Loucy (cell line): ENCODE measurements around the gene SEPTIN7.

ENCODE experiments used
- H2AFZ ChIP-seq: fragments of 200-600 bp; sonication (generic); 2 replicates; pipeline ENCODE4 v1.6.0; 2016; ENCODE audit warnings: antibody characterized with exemption, mild to moderate bottlenecking, low read length, moderate library complexity
- H3F3A ChIP-seq: fragments of 200-600 bp; 2 replicates; pipeline ENCODE4 v1.6.0; 2016; ENCODE audit warnings: antibody characterized with exemption, low read depth, mild to moderate bottlenecking
- H3K27me3 ChIP-seq: fragments of 200-600 bp; sonication (generic); 2 replicates; pipeline ENCODE4 v1.6.1; 2014; ENCODE audit warnings: low read length, mild to moderate bottlenecking; ENCODE audit not compliant: insufficient read depth, poor library complexity, severe bottlenecking
- H3K36me3 ChIP-seq: fragments of 200-600 bp; sonication (generic); 2 replicates; pipeline ENCODE4 v1.6.1; 2016; ENCODE audit warnings: low read length; ENCODE audit not compliant: insufficient read depth
- H3K4me1 ChIP-seq: fragments of 200-600 bp; sonication (generic); 2 replicates; pipeline ENCODE4 v1.5.1; 2014; ENCODE audit warnings: low read length, mild to moderate bottlenecking; ENCODE audit not compliant: insufficient read depth, poor library complexity, severe bottlenecking
- H3K4me2 ChIP-seq: fragments of 200-600 bp; sonication (generic); 2 replicates; pipeline ENCODE4 v1.6.0; 2014; ENCODE audit warnings: antibody characterized with exemption, low read length, low read depth, mild to moderate bottlenecking; ENCODE audit not compliant: poor library complexity, severe bottlenecking
- H3K4me3 ChIP-seq: fragments of 200-600 bp; sonication (generic); 2 replicates; pipeline ENCODE4 v1.5.1; 2014; ENCODE audit warnings: low read length, mild to moderate bottlenecking, mixed read lengths; ENCODE audit not compliant: poor library complexity, severe bottlenecking
- H3K79me2 ChIP-seq: fragments of 200-600 bp; sonication (generic); 2 replicates; pipeline ENCODE4 v1.6.1; 2014; ENCODE audit warnings: low read length; ENCODE audit not compliant: insufficient read depth
- H3K9ac ChIP-seq: fragments of 200-600 bp; sonication (generic); 2 replicates; pipeline ENCODE4 v1.6.0; 2014; ENCODE audit warnings: mild to moderate bottlenecking, low read depth, low read length, moderate library complexity; ENCODE audit not compliant: poor library complexity, severe bottlenecking
- H3K9me2 ChIP-seq: fragments of 200-600 bp; sonication (generic); replicated peaks from 2 replicates; pipeline ENCODE4 v1.6.1; 2016; ENCODE audit warnings: low read depth, low read length, mixed read lengths
- H3K9me3 ChIP-seq: fragments of 200-600 bp; sonication (generic); 2 replicates; pipeline ENCODE4 v1.6.1; 2014; ENCODE audit warnings: mild to moderate bottlenecking, antibody characterized with exemption, low read length, low read depth; ENCODE audit not compliant: insufficient read depth
- H4K20me1 ChIP-seq: fragments of 200-600 bp; sonication (generic); 2 replicates; pipeline ENCODE4 v1.6.0; 2014; ENCODE audit warnings: antibody characterized with exemption, low read length, mild to moderate bottlenecking; ENCODE audit not compliant: insufficient read depth, poor library complexity, severe bottlenecking
- CTCF ChIP-seq: fragments of 200-600 bp; sonication (generic); conservative IDR thresholded peaks from 2 replicates; pipeline ENCODE4 v1.5.1; 2014; ENCODE audit warnings: mild to moderate bottlenecking, antibody characterized with exemption, low read length
- EZH2phosphoT487 ChIP-seq: fragments of 200-600 bp; IDR thresholded peaks from 2 replicates; pipeline ENCODE4 v1.6.1; 2018; ENCODE audit warnings: antibody characterized with exemption, mild to moderate bottlenecking, moderate library complexity, borderline replicate concordance

Gene SEPTIN7

GRCh38 chr7:35820858-35821257 lies 20.0 kb downstream of the SEPTIN7 start:
- Histone ChIP-seq H4K20me1 (peaks cover 100% of the 10 kb centered on the region), H3K27me3 (no peaks in the 10 kb centered on the region), H3K4me1 (peaks cover 41% of the 10 kb centered on the region), H3K9me3 (peaks cover 6% of the 10 kb centered on the region; the same call in 1 of the 2 replicates), H2AFZ (no peak overlapping the region), H3K4me2 (no peak overlapping the region), H3K4me3 (no peak overlapping the region), H3K79me2 (peaks cover 100% of the 10 kb centered on the region), H3K9me2 (no peaks in the 10 kb centered on the region), H3K9ac (no peak overlapping the region), H3K36me3 (no peaks in the 10 kb centered on the region; the same call in none of the 2 replicates), H3F3A (no peaks in the 10 kb centered on the region)
- TF ChIP-seq CTCF (no peak), EZH2phosphoT487 (no peak)

DNA sequence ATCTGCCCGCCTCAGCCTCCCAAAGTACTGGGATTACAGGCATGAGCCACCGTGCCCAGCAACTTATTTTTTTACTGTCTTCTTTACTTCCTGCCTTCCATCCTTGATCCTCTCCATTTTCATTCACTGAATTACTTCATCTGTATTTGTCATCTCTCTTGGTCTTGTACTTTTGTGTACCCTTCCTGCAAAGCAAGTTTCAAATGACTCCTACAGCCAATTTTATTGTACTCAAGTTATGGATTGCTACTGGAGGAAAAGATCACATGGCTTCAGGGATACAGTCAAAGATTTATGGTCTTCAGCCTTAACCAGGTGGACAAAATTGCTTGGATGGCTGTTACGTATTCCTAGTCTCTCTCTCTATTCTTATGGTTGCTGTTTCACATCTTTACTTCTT lies 22.6 kb downstream of the SEPTIN7 start:
- Histone ChIP-seq H3K79me2 (peaks cover 100% of the 10 kb centered on the region), H3F3A (no peaks in the 10 kb centered on the region), H4K20me1 (peaks cover 100% of the 10 kb centered on the region), H3K9ac (no peak overlapping the region), H3K27me3 (no peaks in the 10 kb centered on the region), H3K4me3 (no peak overlapping the region), H3K9me3 (peaks cover 6% of the 10 kb centered on the region; the same call in 1 of the 2 replicates), H2AFZ (no peak overlapping the region), H3K36me3 (no peaks in the 10 kb centered on the region; the same call in none of the 2 replicates), H3K9me2 (no peaks in the 10 kb centered on the region), H3K4me2 (no peak overlapping the region), H3K4me1 (peaks cover 22% of the 10 kb centered on the region)
- TF ChIP-seq EZH2phosphoT487 (no peak), CTCF (no peak)

- H3F3A ChIP-seq: no peaks in the 10 kb centered on the region
- no peaks in the 10 kb centered on the region; the same call in none of the 2 replicates for H3K36me3 ChIP-seq
- H3K79me2 ChIP-seq: peaks cover 100% of the 10 kb centered on the region
- H3K9me2 ChIP-seq: no peaks in the 10 kb centered on the region
- no peaks in the 10 kb centered on the region; the same call in 1 of the 2 replicates for H3K9me3 ChIP-seq
- peaks cover 100% of the 10 kb centered on the region for H4K20me1 ChIP-seq
- H2AFZ ChIP-seq: no peak overlapping the region
- H3K27me3 ChIP-seq: no peaks in the 10 kb centered on the region
- TF ChIP-seq EZH2phosphoT487 (no peak), CTCF (no peak)
- H3K4me1 ChIP-seq: peaks cover 18% of the 10 kb centered on the region
- no peak overlapping the region for H3K4me3 ChIP-seq
- no peak overlapping the region for H3K9ac ChIP-seq
- H3K4me2 ChIP-seq: no peak overlapping the region
Measured at GRCh38 chr7:35825974-35826373, 25.1 kb downstream of the SEPTIN7 start.
